HS-27A (cell line): Measurements from ENCODE around the gene EGF.
"Not testable (repeated sequence)": the region's sequence is repeated elsewhere in the genome, so short reads cannot be mapped to it uniquely, and the experiment has no call there.

Experiments
- DNase-seq: peaks from one replicate; pipeline ENCODE4 v3.0.0-alpha.2; 2012; ENCODE audit warnings: low read depth, missing footprints

EGF gene

GRCh38 chr4:109912706-109913595 is at the start of gene EGF:
EGF (plus strand) TSS chr4:109912883; CDS start chr4:109913336, 453 bp downstream.
- no peak for DNase-seq

- no peak for DNase-seq
Measured at GRCh38 chr4:109864134-109864533, 48.5 kb upstream of the EGF start.

GRCh38 chr4:109870061-109870460 is 42.6 kb upstream of the EGF start:
- no peak for DNase-seq

GRCh38 chr4:109872065-109872464 is 40.6 kb upstream of the EGF start:
- DNase-seq, result no peak

- no peak for DNase-seq
Measured at GRCh38 chr4:109872950-109873656, 39.6 kb upstream of the EGF start.

DNA sequence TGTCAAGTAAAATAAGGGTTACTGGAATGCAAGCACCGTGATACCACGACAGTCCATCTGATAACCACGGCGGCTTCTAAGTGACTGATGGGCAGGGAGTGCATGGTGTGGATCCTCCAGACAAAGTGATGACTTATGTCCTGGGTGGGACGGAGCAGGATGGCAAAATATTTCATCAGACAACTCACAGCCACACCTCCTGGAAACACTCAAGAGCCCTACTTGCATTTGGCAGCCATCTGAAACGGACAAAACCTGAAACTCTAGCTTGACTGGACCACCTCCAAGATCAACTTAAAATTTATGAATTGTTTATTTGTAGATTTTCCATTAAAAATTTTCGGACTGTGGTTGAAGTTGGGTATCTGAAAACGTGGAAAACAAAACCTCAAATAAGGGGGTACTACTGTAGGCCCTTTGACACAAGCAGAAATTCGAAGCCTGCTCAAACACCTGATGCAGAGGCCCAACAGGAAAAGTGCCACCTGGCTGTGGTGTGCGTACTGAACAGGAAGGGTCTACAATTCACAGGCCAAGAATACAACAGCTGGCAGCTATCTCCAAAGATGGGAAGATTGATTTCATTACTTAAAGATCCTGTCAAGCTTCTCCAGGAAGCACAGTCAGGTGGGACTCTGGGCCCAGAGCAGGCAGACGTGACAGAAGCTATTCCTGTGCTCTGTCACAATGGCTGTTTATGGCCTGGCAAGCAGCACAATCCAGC is 38.7 kb upstream of the EGF start:
- no peak for DNase-seq

DNA sequence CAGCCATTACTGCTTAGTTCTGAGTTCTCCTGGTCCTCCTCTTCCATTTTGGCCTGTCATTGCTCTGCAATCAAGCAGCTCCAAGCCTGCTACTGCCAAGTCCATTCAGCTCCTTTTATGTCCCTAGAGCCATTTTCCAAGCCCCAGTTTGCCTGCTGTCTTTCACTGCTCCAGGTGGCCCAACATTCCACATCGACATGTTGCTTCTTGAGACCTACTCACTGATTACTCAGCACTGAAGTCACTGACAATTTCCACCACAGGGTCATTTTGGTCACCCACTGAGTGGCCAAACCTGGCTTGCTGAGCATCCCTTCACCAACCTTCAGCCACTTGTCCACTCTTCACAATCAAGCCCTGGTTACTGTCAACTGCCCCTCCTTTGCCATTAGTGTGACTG is 37.6 kb upstream of the EGF start:
- no peak for DNase-seq

DNA sequence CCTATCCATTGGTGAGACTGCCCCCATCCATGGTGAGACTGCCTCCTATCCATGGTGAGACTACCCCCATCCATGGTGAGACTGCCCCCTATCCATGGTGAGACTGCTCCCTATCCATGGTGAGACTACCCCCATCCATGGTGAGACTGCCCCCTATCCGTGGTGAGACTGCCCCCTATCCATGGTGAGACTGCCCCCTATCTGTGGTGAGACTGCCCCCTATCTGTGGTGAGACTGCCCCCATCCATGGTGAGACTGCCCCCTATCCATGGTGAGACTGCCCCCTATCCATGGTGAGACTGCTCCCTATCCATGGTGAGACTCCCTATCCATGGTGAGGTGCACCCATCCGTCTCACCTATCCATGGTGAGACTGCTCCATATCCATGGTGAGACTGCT is 37.1 kb upstream of the EGF start:
- not testable (repeated sequence) for DNase-seq

GRCh38 chr4:109876634-109877265 is 35.9 kb upstream of the EGF start:
- no peak for DNase-seq

- DNase-seq, result no peak
Measured at GRCh38 chr4:109877400-109877799, 35.3 kb upstream of the EGF start.

- DNase-seq, result no peak
Measured at GRCh38 chr4:109878355-109878754, 34.3 kb upstream of the EGF start.

- DNase-seq, result no peak
Measured at GRCh38 chr4:109879081-109879480, 33.6 kb upstream of the EGF start.

DNA sequence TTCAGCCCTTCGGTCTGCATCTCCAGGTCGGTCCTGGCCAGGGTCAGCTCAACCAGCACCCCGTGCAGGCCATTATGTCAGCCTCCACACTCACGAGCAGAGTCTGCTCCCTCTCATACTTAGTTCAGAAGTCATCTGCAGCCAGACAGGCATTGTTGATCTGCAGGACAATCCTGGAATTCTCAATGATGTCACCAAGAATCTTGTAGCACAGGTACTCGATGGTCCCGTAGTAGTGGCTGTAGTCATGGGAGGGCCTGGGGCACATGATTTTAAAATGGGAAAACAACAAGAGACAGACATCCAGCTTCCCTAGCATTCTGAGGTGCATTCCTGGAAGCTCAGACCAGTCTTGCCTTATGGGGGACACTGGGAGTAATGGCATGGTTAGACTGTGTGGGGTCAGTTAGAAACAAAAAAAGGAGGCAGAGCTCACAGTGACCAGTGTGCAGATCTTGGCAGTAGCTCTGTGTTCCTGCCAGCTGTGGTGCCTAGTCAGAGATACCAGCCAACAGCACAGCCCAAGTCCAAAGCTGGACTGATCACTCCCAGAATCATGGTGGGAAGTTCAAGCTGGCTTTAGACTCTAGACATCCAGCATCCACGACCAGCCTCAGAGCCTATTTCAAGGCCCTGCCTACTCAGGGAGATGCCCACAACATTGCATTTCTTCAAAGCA is 32.9 kb upstream of the EGF start:
- DNase-seq, result no peak

DNA sequence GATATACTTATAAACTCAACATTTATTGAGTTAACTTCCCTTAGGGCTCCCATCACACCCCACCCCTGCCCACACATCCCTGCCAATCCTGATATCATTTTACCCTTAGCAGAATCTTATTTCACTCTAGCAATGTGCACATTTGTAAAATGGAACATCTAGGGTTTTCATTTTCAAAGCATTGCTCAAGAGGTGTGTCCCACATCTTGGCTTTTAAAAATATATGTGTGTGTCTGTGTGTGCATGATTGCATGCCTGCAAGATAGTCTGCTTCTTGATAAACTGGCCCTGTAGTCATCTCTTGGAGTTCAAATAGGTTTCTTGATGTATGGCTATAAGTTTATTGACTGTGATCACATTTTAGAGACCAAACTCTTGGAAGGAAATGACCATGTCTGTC is 26.4 kb upstream of the EGF start:
- DNase-seq, result no peak

DNA sequence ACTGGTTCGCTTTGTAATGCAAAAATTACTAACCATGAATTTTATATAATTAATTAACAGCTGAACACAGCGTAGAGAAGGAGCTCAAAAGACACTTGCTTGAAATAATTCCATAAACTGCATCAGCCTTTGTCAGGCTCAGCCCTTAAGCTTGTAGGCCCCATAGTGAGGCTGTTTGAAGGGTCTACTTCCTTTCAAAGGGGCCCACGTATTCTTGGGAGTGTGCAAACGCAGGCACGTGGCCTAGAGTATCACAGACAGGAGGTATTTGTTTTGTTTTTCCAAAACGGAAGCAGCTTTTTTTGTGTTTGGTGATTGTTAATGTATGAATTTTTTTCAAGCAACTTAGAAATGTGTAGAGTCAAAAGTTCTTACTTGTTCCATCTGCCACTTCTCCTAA is 25.6 kb upstream of the EGF start:
- no peak for DNase-seq

DNA sequence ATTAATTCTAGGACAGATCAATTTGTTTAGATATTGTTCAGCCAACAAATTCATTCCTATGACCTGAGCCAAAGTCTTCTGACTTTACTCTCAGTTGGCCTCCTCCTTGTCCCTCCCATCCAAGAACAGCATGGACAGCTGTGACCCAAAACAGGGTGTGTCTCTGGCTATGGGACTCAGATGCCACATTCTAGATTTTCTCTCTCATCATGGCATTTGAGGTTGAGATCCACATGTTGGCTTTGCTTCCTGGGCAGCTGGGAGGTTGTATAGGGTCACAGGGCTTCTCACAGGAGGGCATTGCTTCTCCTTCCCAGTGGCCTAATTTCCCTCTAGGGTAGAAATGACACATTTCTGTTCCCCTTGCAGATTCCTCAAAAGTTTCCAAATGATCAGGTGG is 22.6 kb upstream of the EGF start:
- no peak for DNase-seq

- no peak for DNase-seq
Measured at GRCh38 chr4:109902559-109903251, 10.0 kb upstream of the EGF start.

- DNase-seq, result no peak
Measured at GRCh38 chr4:109908731-109909130, 4.0 kb upstream of the EGF start.

- no peak for DNase-seq
Measured at GRCh38 chr4:109910256-109910655, 2.4 kb upstream of the EGF start.

DNA sequence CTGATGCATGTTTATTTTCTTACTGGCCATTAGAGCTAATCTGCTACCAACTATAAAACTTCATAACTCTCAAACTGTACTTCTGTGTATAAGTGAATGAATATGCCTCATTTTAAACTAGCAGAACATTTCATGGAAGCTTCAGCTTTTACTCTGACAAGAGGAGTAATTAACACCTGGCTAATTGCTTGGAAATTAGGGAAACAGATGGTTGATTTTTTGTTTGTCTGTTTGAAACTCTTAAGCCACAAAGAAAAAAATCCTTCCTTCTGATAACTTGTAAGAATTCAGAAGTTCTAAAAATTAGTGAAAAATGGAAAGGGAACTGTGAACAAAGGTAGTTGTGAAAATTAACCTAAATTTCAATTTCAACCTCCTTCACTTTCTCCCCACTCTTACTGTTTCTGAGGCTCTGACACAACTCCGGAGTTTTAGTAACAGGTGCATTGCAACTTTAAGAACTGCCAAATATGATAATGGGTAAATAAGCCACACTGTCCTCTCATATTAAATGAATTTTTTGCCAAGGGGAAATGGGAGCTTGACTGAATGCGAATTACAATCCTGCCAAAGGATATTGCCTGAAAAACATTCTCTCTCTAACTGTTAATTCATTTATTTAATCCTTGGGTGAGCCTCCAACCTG is 1.0 kb downstream of the EGF start:
- DNase-seq, result no peak

DNA sequence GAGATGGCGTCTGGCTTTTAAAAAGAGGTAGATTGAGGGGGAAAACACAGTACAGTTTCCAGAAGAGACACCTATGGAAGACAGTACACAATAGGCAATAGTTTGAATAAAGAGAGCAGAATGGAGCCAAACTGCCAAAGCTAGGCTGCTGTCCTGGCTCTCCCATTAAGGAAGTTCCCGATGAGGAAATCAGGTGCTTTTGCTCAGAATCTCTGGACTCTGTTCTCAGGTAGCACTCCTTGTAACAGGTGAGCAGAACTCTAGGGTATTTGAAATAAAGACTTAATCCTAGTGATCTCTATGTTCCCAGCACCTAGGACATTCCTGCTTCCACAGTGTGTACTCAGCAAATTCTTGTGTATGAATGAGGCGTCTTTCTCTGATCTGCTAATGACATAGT is 1.6 kb downstream of the EGF start:
- no peak for DNase-seq
